HG02870 (cell line): ENCODE data around the gene MLF1.

Source experiments
- ATAC-seq: cut with Tn5 transposase; IDR thresholded peaks from one replicate; pipeline ENCODE4 v1.9.1; 2021; ENCODE audit warnings: mild to moderate bottlenecking, moderate library complexity; ENCODE audit not compliant: unreplicated experiment

Gene MLF1

GRCh38 chr3:158573714-158574113 lies 2.7 kb downstream of the MLF1 start:
- ATAC-seq = no peak

- ATAC-seq = no peak
These were observed 3.7 kb downstream of the MLF1 start for GRCh38 chr3:158574646-158575045.

GRCh38 chr3:158590223-158590622 lies 19.2 kb downstream of the MLF1 start:
- ATAC-seq = no peak

DNA sequence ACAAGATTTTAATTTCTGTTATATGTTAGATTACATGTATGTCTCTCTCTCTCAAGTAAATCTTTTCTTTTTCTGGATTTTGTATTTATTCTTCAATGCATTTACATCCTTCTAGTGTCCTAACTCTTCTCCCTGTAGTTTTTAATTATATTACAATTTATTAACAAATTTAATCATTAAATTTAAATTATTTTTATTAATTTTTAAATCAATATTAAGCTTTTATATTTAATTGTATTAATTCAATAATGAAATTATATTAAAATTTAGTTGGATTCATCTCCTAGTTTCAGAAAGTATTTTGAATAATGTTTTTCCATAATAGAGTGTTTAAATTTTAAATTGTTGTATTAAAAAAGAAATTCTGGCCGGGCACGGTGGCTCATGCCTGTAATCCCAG lies 29.8 kb downstream of the MLF1 start:
- ATAC-seq = no peak

DNA sequence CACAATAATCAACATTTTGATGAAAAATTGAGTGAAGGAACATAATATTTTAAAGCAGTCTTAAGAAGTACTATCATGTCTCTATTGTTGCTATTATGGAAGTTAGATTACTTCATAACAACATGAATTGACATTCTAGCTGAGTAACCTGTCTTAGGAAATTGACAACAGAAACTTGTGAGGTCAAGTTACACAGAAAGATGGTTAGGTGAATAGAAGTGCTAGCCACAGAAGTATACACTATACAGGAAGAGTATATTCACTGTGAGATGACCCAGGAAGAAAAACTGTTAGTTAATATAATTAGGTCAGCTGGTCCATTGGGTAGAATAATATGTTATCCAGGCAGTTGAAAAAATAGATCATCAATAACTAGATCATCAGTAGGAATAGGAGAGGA lies 31.2 kb downstream of the MLF1 start:
- ATAC-seq = no peak

- ATAC-seq = no peak
These were observed 47.2 kb downstream of the MLF1 start for GRCh38 chr3:158617982-158618875.

DNA sequence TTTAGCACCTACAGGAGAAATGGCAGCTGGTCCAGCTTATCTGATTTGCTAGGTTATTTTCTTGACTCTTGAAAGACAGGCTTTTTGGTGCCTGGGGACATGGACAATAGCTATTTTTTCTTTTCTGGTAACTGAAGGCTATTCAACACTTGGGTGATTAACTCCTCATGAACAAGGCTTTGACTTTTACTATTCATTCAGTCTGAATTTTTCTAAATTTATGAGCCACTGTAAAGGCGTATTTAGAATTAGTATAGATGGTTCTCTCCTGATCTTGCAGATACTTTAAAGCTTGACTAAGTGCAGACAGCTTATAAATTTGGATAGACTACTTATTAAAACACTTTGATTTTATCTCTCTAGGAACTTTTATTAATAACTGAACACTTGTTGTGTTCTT lies 54.9 kb downstream of the MLF1 start:
- no peak for ATAC-seq

DNA sequence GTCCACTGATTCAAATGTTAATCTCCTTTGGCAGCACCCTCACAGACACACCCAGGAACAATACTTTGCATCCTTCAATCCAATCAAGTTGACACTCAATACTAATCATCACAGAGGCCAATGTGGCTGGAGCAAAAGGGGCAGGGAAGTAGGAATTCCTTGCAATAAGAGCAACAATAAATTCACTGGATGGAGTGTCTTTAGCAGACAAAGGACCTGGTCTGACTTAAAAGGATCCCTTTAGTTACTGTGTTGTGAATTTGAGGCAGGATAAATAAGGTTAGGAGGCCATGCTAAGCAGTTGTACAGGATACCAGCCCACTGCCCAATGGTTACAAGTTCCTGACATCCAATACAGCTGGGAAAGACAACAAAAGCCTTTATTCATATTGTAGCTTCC lies 61.0 kb downstream of the MLF1 start:
- no peak for ATAC-seq

DNA sequence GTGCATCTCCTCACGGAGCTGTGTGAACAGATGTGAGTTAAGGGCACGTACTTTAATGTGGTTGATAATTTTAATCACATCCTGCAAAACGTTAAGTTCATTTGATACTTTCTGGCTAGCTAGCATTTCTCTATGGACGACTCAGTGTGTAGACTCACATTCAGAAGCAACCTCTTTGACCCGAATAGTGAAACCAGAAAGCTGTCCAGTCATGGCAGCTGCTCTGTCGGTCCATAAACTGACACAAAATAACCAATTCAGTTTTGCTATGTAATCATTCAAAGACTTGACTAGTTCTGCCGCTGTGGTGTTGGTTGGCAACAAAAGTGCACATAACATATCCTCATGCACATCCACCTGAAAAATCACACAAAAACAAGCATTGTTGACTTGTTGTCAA lies 69.7 kb downstream of the MLF1 start:
- no peak for ATAC-seq

DNA sequence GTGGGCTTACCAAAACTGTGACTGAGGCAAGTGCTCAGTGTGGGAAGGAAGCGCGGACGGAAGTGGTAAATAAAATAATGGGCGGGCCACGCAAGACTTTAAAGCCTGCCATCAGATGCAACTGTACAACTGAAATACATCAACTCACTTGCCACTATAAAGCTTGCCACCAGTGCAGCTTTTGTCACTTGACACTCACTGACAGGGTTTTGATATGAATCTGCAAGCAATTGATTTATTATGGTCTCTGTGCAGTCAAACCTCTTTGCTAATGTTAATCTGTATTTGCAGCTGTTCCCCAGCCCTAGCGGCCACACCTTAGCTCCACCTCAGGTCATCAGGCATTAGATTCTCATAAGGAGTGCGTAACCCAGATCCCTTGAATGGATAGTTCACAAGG lies 71.0 kb downstream of the MLF1 start:
- no peak for ATAC-seq

DNA sequence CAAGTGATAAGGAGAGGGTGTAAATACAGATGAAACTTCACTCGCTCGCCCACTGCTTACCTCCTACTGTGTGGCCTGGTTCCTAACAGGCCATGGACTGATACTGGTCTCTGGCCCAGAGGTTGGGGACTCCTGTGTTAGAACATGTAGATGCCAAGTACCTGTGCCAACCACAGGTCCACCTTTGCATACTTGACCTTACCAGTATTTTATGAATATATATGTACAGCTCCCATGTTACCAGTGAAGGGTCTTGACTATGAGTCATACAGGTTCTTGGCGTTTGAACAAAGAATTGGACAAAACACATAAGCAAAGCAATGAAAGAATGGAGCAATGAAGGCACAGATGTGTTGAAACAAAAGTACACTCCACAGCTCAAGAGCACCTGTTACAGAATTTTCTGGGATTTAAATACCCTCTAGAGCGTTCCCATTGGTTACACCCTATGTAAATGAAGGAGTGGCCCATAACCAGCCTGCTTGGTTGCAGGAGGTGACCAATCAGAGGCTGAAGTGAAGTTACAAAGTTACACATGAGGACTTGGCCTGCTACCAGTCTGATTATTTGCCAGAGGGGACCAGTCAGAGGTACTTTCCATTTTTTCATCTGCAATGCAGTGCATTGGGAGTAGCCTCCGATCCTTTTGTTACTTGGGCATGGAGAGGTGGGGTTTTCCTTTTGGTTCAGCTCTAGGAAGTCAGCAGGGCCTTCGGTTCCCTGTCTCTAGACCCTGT lies 71.6 kb downstream of the MLF1 start:
- no peak for ATAC-seq

DNA sequence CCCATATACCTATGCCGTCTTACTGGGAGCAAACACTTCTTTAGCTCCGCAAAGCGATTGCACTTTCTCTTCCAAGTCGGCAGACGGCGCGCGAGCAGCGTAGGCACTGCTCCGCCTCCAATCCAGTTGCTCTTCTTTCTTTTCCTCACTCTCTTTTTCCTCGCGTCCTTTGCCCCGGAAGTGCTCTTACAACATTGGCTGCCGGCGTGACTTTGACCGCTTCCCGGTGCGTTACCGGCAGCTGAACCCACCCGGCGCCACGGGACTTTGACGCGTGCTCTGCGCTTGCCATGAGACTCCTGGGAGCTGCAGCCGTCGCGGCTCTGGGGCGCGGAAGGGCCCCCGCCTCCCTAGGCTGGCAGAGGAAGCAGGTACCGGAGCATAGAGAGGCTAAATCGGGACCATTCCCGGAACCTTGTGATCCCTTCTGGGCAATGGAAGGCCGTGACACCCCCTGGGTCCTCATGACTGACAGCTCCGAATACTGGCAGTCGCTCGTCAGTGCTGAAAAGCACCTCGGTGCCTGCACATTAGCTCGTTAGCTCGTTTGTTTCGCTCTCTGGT lies 73.4 kb downstream of the MLF1 start, which contains the start of gene GFM1:
TSS of gene GFM1 (plus strand) at position 183 of the 564 bp plus-strand sequence. CDS start at position 291, 108 bp downstream.
- peak; percentile 97 for ATAC-seq

DNA sequence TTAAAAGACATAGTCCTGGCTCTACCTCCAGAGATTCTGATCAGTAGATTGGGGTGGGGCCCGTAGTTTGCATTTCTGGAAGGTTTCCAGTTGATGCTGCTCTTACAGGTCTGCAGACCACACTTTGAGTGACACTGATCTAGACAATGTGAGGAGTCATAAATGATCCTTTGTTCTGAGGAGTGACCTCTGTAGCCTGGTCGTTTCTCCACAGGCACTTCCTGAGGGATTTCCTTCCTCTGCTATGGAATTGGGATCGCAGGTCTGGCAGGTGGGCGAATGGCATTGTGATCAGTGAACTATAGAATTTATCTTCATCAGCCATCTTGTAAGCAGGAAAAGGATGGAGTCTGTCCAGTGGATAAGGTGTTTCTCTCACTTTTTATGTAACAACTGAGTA lies 78.8 kb downstream of the MLF1 start:
- ATAC-seq = no peak

DNA sequence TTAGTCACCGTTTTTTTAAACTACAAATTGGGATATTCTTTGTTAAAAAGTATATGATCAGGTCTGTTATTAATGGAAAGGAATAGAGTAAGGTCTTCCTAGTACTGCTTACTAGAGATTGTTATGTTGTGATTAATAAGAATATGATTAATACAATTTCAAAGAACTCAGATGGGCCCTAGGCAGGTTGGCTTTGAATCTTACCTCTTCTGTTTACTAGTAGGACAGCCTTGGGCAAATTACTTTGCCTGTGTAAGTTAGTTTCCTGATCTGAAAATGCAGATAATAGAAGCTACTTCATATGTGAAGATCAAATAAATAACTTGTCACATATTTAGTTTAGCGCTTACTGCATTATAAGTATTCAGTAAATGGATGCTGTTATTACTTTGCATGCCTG lies 80.2 kb downstream of the MLF1 start:
- no peak for ATAC-seq

- ATAC-seq = no peak
These were observed 81.5 kb downstream of the MLF1 start for GRCh38 chr3:158652463-158652862.
